CD4-positive, alpha-beta T cell treated with Interleukin-15 for 1 hour (primary cell): ENCODE measurements around the gene RRP9.
"Not testable (repeated sequence)": the region's sequence is repeated elsewhere in the genome, so short reads cannot be mapped to it uniquely, and the experiment has no call there.

ENCODE experiments used
- DNase-seq: peaks from one replicate; pipeline ENCODE4 v3.0.0-alpha.2; 2020

The RRP9 gene

GRCh38 chr3:51937014-51937413 lies 4.7 kb downstream of the RRP9 start:
- DNase-seq: no peak

- no peak for DNase-seq
These were observed 5.6 kb downstream of the RRP9 start for GRCh38 chr3:51935886-51936755.

GRCh38 chr3:51934991-51935885 lies 6.5 kb downstream of the RRP9 start:
- DNase-seq: no peak

GRCh38 chr3:51934139-51934850 lies 7.4 kb downstream of the RRP9 start:
- no peak for DNase-seq

GRCh38 chr3:51933471-51934138 lies 8.1 kb downstream of the RRP9 start:
- DNase-seq: no peak

- DNase-seq: no peak
These were observed 9.0 kb downstream of the RRP9 start for GRCh38 chr3:51932471-51933370.

- no peak for DNase-seq
These were observed 9.9 kb downstream of the RRP9 start for GRCh38 chr3:51931756-51932155.

GRCh38 chr3:51930439-51930838 lies 11.3 kb downstream of the RRP9 start:
- DNase-seq: no peak

GRCh38 chr3:51929420-51930003 lies 12.2 kb downstream of the RRP9 start:
- DNase-seq: no peak

- not testable (repeated sequence) for DNase-seq
These were observed 12.7 kb downstream of the RRP9 start for GRCh38 chr3:51928981-51929380.

GRCh38 chr3:51928438-51928837 lies 13.3 kb downstream of the RRP9 start:
- no peak for DNase-seq

GRCh38 chr3:51927061-51927977 lies 14.4 kb downstream of the RRP9 start:
- no peak for DNase-seq

GRCh38 chr3:51921081-51921578 lies 20.6 kb downstream of the RRP9 start:
- DNase-seq: no peak

- no peak for DNase-seq
These were observed 25.3 kb downstream of the RRP9 start for GRCh38 chr3:51916418-51916817.

- DNase-seq: no peak
These were observed 33.7 kb downstream of the RRP9 start for GRCh38 chr3:51908026-51908425.

GRCh38 chr3:51904034-51904823 lies 37.5 kb downstream of the RRP9 start:
- DNase-seq: no peak

GRCh38 chr3:51902361-51902760 lies 39.3 kb downstream of the RRP9 start:
- not testable (repeated sequence) for DNase-seq

- DNase-seq: not testable (repeated sequence)
These were observed 41.7 kb downstream of the RRP9 start for GRCh38 chr3:51900043-51900442.

- DNase-seq: no peak
These were observed 44.3 kb downstream of the RRP9 start for GRCh38 chr3:51897391-51897790.
